Ectodermal cell (in vitro differentiated cells): ENCODE results near the gene FARP1.

Experiments used
- H3K27ac ChIP-seq: 2 replicates; pipeline ENCODE4 v1.7.0; 2013; ENCODE audit warnings: mild to moderate bottlenecking, low read depth, low read length; ENCODE audit not compliant: insufficient read depth, poor library complexity, severe bottlenecking
- H3K27me3 ChIP-seq: 2 replicates; pipeline ENCODE4 v1.7.0; 2013; ENCODE audit warnings: mild to moderate bottlenecking, low read length; ENCODE audit not compliant: insufficient read depth, control insufficient read depth, poor library complexity, severe bottlenecking
- H3K36me3 ChIP-seq: one replicate; pipeline ENCODE4 v1.7.0; 2013; ENCODE audit warnings: low read length; ENCODE audit not compliant: control insufficient read depth, insufficient read depth
- H3K4me1 ChIP-seq: one replicate; pipeline ENCODE4 v1.7.0; 2013; ENCODE audit warnings: low read length; ENCODE audit not compliant: control insufficient read depth, insufficient read depth
- H3K4me3 ChIP-seq: 2 replicates; pipeline ENCODE4 v1.7.0; 2013; ENCODE audit warnings: low read depth, low read length, control low read depth; ENCODE audit not compliant: insufficient read depth
- H3K9me3 ChIP-seq: 2 replicates; pipeline ENCODE4 v1.7.0; 2013; ENCODE audit warnings: mild to moderate bottlenecking, low read length, moderate library complexity; ENCODE audit not compliant: control insufficient read depth
- WGBS, 2 experiments: methylation state at CpG; one replicate each; pipeline ENCODE4 v1.1.7; 2013; ENCODE audit warnings: missing lambda C conversion rate in 2 of 2; 5-methylcytosine and 5-hydroxymethylcytosine counted together

FARP1 gene

DNA sequence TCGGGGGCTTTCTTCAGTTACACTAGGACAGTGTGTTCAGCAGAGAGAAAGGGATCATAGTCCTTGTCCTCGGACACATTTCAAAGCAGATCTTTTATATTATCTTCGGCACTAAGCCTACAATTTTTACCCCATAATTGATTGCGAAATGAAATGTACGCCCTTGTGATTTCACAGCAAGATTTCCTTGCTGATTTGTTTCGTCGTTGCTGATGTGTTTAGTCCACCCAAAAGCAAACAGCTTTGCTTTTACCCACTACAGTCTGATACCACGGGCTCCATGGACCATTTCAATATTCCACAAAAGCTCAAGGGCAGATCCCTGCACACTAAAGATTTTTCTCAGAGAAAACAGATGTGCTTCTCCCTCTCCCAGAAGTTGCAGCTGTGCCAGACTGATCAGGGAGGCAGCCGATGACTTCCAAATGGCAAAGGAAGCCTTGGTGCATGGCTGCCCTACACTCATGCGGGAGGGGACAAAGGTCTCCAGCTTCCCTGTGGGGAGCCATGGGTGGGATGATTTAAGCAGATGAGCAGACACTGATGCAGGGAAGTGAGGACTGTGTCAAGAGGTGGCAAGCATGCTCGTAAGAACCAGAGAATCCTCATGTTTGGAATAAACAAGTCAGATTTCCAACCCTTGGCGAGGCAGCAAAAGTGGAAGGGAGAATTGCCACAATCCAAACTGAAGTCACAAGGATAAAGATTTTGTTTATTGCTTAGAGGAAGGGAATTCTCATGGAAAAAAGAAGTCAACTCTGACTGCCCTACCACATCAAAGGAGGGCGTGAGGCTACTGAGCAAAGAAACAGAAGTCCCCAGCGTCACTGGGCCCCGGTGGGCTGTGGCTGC is 353.0 kb downstream of the FARP1 start:
- Histone ChIP-seq H3K27ac (no peak overlapping the region), H3K36me3 (no peaks in the 10 kb centered on the region), H3K4me3 (no peak overlapping the region), H3K27me3 (no peaks in the 10 kb centered on the region), H3K9me3 (no peaks in the 10 kb centered on the region), H3K4me1 (peaks cover 21% of the 10 kb centered on the region)
- 79 to 80% methylated on average over 14 of the region's 15 CpGs for WGBS, 2 experiments

DNA sequence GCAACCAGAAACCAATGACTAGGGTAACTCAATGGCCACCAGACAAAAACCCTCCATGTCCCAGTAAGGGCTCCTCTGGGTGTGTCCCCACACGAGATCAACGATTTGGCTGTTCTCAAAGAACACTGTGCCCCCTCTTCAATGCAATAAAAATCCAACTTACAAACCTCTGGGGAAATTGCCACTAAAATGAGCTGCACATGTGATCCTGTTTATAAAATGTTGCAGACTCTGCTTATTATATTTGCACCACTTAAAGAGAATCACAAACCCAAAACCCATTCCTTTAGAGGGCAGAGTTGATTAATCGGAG is 353.5 kb downstream of the FARP1 start:
- Histone ChIP-seq H3K4me1 (peaks cover 21% of the 10 kb centered on the region), H3K9me3 (no peaks in the 10 kb centered on the region), H3K27ac (no peak overlapping the region), H3K4me3 (no peak overlapping the region), H3K36me3 (no peaks in the 10 kb centered on the region), H3K27me3 (no peaks in the 10 kb centered on the region)
- 80 to 89% methylated on average over 3 of the region's 3 CpGs for WGBS, 2 experiments

DNA sequence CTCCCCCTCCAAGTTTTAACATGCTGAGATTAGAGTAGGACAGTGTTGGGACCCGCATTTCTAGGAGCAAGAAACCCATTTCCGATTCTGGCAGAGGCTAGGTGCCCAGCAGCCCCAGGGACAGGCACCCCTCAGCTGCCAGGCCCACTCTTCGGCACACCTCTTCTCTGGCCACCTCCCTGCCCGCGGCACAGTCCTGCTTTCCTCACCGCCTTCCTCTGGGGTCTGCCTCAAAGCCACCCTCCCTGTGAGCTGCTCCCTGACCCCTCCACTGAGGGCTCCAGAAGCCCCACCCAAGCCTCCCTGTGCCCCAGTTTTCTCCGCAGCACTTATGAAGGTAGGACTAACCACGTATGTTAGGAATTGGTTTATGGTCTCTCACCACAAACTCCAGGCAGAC is 354.1 kb downstream of the FARP1 start:
- H3K27ac ChIP-seq: no peak overlapping the region
- H3K9me3 ChIP-seq: no peaks in the 10 kb centered on the region
- H3K4me3 ChIP-seq: no peak overlapping the region
- H3K27me3 ChIP-seq: no peaks in the 10 kb centered on the region
- H3K36me3 ChIP-seq: no peaks in the 10 kb centered on the region
- peaks cover 20% of the 10 kb centered on the region for H3K4me1 ChIP-seq
- 93 to 94% methylated on average over 8 of the region's 8 CpGs for WGBS, 2 experiments

DNA sequence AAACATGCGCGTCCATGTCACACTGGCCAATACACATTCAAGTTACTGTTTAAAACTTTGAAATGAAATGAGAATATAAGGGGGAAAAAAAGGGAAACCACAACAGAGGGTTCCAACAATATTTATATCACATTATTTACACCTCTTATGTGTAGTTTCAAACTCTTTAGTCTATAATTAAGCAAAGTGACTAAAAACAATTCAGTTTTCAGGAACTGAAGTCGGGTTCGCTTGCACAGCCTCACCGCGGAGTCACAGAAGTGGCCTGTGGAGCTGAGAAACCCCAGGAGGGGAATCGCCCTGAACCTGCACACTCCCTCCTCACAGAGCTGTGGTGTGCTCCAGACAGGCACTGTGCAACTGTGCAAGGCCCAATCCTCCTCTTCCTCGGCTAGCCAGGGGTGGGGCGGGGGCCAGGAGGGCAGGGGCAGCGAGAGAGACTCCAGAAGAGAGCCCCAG is 358.1 kb downstream of the FARP1 start:
- WGBS, 2 experiments: 93 to 96% methylated on average over 8 to 10 of the region's 10 CpGs
- peaks cover 9% of the 10 kb centered on the region for H3K4me1 ChIP-seq
- no peaks in the 10 kb centered on the region for H3K36me3 ChIP-seq
- no peak overlapping the region for H3K27ac ChIP-seq
- H3K27me3 ChIP-seq: no peaks in the 10 kb centered on the region
- H3K4me3 ChIP-seq: no peak overlapping the region
- H3K9me3 ChIP-seq: no peaks in the 10 kb centered on the region

DNA sequence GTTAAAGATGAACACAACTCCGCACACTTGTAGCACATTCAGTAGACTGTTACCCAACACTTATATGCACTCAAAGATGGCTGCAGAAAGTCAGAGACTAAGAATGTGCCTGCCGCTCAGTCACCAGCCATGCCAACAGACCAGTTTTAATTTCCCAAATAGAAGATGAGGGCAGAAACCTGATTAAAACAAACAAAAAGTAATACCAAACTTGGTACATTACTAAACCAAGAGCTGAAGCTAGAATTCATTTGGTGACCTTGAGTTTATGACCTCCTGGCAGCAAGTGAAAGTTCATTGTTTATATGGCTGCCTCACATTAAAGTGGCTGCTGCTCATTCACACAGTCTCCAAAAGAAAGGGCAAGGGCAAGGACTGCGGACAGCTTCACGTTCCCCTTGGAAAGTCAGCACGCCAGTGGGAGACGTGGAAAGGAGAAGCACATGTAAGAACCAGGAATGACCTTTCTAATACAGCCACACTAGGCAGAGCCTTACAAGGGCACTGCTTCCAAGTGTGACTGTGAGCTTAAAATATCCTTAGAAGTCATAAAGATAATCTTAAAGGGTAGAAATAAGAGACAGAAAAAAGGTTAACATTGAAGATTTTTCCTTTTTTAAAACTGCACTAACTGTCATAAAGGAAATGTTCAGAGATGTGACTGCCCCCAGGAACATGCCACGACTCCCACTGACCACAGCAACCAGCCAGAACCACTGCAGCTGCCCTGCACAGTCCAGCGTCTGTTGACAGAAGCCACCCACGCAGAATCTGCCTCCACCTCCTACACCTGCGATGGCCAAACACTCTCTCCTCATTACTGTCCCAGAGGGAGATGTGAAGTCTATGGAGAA is 360.5 kb downstream of the FARP1 start:
- Histone ChIP-seq H3K27me3 (no peaks in the 10 kb centered on the region), H3K27ac (no peak overlapping the region), H3K4me3 (no peak overlapping the region), H3K4me1 (peaks cover 21% of the 10 kb centered on the region), H3K9me3 (no peaks in the 10 kb centered on the region), H3K36me3 (no peaks in the 10 kb centered on the region)
- 93% methylated on average over 10 of the region's 10 CpGs for WGBS, 2 experiments

DNA sequence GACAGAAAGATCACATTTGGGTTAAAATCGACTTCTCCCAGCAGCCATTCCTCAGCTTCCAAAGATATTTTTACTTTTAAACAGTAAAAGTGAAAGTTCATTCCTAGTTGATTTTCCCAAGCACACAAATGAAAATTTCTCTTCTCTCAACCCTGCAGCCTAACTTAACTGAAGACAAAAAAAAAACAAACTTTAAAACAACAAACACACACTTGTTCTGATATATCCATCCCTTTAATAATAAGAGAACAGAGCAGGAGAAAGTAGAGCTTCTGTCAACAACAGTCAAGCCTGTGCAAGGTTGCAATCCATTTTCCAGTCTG is 361.1 kb downstream of the FARP1 start:
- peaks cover 24% of the 10 kb centered on the region for H3K4me1 ChIP-seq
- WGBS, 2 experiments: 67 to 95% methylated on average over 1 of the region's 1 CpG

DNA sequence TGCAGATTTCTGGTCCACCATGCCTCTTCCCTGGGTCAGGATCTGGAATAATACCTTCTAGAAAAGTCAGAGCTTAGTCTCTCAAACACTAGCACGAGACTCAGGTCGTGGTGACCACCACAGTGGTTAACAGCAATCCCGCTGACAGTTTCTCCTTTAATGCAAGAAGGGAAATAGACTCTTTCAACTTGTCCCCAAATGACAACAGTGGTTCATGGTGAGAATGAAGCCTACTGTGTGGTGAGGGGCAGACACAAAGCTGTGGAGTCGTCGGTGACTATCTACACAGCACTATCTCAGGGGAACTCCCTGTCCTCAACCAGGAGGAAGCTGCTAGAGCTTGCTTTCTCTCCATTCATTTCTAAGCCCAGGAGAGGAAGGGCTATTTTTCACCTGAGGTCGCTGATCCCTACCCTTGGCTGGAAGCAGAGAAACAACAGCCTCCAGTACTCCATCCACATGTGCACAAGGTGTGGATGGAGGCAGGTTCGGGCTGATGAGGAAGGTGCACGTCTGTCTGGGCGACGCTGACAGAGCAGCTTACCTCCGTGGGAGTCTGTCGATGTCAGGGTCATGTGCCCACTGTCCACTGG is 361.6 kb downstream of the FARP1 start:
- WGBS, 2 experiments: 88 to 93% methylated on average over 11 to 12 of the region's 12 CpGs
- Histone ChIP-seq H3K36me3 (no peaks in the 10 kb centered on the region), H3K27ac (no peak overlapping the region), H3K4me1 (peaks cover 24% of the 10 kb centered on the region), H3K4me3 (no peak overlapping the region), H3K9me3 (no peaks in the 10 kb centered on the region), H3K27me3 (no peaks in the 10 kb centered on the region)

More for the DNA sequence above, 361.1 kb downstream of the FARP1 start:
- no peaks in the 10 kb centered on the region for H3K27me3 ChIP-seq
- H3K36me3 ChIP-seq: no peaks in the 10 kb centered on the region
- no peak overlapping the region for H3K27ac ChIP-seq
- H3K9me3 ChIP-seq: no peaks in the 10 kb centered on the region
- no peak overlapping the region for H3K4me3 ChIP-seq
